SK-N-SH treated with all-trans-retinoic acid at 6 μM for 48 hours (cell line): ENCODE measurements around the gene CRHR1.

Experiments
- ARNTL ChIP-seq: fragments of 450-650 bp; formaldehyde crosslinking; IDR thresholded peaks from 2 replicates; pipeline ENCODE4 v1.5.0; 2020; ENCODE audit warnings: low read depth, mild to moderate bottlenecking, moderate library complexity, borderline replicate concordance
- BACH2 ChIP-seq: fragments of 250-450 bp; sonication (Bioruptor Pico); IDR thresholded peaks from 2 replicates; pipeline ENCODE4 v1.9.0; 2021; ENCODE audit warnings: mild to moderate bottlenecking, borderline replicate concordance
- CSDC2 ChIP-seq: fragments of 250-450 bp; sonication (Bioruptor Pico); IDR thresholded peaks from 2 replicates; pipeline ENCODE4 v1.5.0; 2020; ENCODE audit warnings: mild to moderate bottlenecking, moderate library complexity
- GLIS3 ChIP-seq: fragments of 250-450 bp; sonication (Bioruptor Pico); IDR thresholded peaks from 2 replicates; pipeline ENCODE4 v1.5.0; 2020; ENCODE audit warnings: mild to moderate bottlenecking, moderate library complexity
- OSR1 ChIP-seq: fragments of 250-450 bp; sonication (Bioruptor Pico); IDR thresholded peaks from 2 replicates; pipeline ENCODE4 v1.8.0; 2022; ENCODE audit warnings: moderate library complexity, mild to moderate bottlenecking, inconsistent platforms
- RARB ChIP-seq: fragments of 250-450 bp; sonication (Bioruptor Pico); IDR thresholded peaks from 2 replicates; pipeline ENCODE4 v1.8.0; 2021; ENCODE audit warnings: mild to moderate bottlenecking, moderate library complexity
- TCF4 ChIP-seq: fragments of 250-450 bp; sonication (Bioruptor Pico); IDR thresholded peaks from 2 replicates; pipeline ENCODE4 v1.8.0; 2021; ENCODE audit warnings: mild to moderate bottlenecking, moderate library complexity, borderline replicate concordance
- ZC3H10 ChIP-seq: fragments of 250-450 bp; sonication (Bioruptor Pico); IDR thresholded peaks from 2 replicates; pipeline ENCODE4 v1.5.1; 2021; ENCODE audit warnings: mild to moderate bottlenecking, moderate library complexity
- ZFP3 ChIP-seq: fragments of 250-450 bp; sonication (Bioruptor Pico); IDR thresholded peaks from 2 replicates; pipeline ENCODE4 v1.5.0; 2020; ENCODE audit warnings: mild to moderate bottlenecking, moderate library complexity
- ZFP30 ChIP-seq: fragments of 450-650 bp; formaldehyde crosslinking; IDR thresholded peaks from 2 replicates; pipeline ENCODE4 v1.5.0; 2022; ENCODE audit warnings: mild to moderate bottlenecking, moderate library complexity
- ZNF70 ChIP-seq: fragments of 450-650 bp; formaldehyde crosslinking; IDR thresholded peaks from 2 replicates; pipeline ENCODE4 v1.5.0; 2020; ENCODE audit warnings: mild to moderate bottlenecking, moderate library complexity
- TF ChIP-seq, protein P1 (sequence below): fragments of 250-450 bp; sonication (Bioruptor Pico); IDR thresholded peaks from 2 replicates; pipeline ENCODE4 v1.8.0; 2020; ENCODE audit warnings: mild to moderate bottlenecking, moderate library complexity, borderline replicate concordance
- TF ChIP-seq, protein P2 (sequence below): fragments of 250-450 bp; sonication (Bioruptor Pico); IDR thresholded peaks from 2 replicates; pipeline ENCODE4 v1.5.0; 2020; ENCODE audit warnings: mild to moderate bottlenecking, moderate library complexity

DNA sequence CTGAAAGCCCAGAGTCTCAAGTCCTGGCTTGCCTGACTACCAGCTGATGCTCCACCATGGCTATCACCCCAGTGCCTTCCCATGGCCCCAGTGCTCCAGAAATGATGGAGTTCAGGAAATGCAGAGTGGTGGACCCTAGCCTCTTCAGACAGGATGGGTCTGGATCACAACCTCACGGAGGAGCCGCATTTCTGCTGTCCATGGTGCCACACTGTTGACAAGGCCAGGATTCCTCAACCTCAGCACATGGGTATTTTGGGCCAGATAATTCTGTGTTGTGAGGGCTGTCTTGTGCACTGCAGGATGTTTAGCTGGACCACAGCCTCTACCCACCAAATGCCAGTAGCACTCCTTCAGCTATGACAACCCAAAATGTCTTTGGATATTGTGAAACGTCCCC lies 6.7 kb upstream of the CRHR1 start:
- TF ChIP-seq RARB (no peak), GLIS3 (CRISPR knock-in tag) (no peak), ARNTL (no peak), CSDC2 (CRISPR knock-in tag) (no peak), ZFP30 (CRISPR knock-in tag) (no peak), BACH2 (CRISPR knock-in tag) (no peak), ZC3H10 (CRISPR knock-in tag) (no peak), TCF4 (CRISPR knock-in tag) (no peak), ZFP3 (CRISPR knock-in tag) (no peak), ZNF70 (no peak), OSR1 (CRISPR knock-in tag) (no peak)
- TF ChIP-seq, protein P1, sequence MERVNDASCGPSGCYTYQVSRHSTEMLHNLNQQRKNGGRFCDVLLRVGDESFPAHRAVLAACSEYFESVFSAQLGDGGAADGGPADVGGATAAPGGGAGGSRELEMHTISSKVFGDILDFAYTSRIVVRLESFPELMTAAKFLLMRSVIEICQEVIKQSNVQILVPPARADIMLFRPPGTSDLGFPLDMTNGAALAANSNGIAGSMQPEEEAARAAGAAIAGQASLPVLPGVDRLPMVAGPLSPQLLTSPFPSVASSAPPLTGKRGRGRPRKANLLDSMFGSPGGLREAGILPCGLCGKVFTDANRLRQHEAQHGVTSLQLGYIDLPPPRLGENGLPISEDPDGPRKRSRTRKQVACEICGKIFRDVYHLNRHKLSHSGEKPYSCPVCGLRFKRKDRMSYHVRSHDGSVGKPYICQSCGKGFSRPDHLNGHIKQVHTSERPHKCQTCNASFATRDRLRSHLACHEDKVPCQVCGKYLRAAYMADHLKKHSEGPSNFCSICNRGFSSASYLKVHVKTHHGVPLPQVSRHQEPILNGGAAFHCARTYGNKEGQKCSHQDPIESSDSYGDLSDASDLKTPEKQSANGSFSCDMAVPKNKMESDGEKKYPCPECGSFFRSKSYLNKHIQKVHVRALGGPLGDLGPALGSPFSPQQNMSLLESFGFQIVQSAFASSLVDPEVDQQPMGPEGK (CRISPR knock-in tag) = no peak
- TF ChIP-seq, protein P2, sequence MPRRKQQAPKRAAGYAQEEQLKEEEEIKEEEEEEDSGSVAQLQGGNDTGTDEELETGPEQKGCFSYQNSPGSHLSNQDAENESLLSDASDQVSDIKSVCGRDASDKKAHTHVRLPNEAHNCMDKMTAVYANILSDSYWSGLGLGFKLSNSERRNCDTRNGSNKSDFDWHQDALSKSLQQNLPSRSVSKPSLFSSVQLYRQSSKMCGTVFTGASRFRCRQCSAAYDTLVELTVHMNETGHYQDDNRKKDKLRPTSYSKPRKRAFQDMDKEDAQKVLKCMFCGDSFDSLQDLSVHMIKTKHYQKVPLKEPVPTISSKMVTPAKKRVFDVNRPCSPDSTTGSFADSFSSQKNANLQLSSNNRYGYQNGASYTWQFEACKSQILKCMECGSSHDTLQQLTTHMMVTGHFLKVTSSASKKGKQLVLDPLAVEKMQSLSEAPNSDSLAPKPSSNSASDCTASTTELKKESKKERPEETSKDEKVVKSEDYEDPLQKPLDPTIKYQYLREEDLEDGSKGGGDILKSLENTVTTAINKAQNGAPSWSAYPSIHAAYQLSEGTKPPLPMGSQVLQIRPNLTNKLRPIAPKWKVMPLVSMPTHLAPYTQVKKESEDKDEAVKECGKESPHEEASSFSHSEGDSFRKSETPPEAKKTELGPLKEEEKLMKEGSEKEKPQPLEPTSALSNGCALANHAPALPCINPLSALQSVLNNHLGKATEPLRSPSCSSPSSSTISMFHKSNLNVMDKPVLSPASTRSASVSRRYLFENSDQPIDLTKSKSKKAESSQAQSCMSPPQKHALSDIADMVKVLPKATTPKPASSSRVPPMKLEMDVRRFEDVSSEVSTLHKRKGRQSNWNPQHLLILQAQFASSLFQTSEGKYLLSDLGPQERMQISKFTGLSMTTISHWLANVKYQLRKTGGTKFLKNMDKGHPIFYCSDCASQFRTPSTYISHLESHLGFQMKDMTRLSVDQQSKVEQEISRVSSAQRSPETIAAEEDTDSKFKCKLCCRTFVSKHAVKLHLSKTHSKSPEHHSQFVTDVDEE = no peak
